ENCODE measurements around the gene ACTR6.
"Not testable (repeated sequence)": the region's sequence is repeated elsewhere in the genome, so short reads cannot be mapped to it uniquely, and the experiment has no call there.

Gene ACTR6

DNA sequence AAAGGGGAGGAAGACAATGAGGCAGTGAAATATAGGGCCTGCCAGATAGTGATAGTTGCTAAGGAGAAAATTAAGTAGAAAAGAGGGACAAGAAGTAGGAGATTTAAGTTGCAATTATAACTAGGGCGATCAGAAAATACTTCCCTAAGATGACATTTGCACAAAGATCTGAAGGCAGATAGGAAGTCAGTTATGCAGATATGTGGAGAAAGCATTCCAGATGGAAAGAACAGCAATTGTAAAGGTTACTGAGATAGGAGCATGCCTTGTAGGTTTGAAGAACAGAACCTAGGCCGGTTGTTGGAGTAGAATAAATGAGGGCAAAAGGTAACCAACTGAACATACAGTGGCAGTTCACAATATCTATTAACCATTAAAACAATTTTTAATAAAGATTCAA, 21.4 kb upstream of the ACTR6 start:
- no peak for DNase-seq
- intact Hi-C loops (cut with DNase I) = no loop called here

- no peak for DNase-seq
- intact Hi-C loops (cut with DNase I) = no loop called here
Observed at GRCh38 chr12:100184549-100185145, 16.0 kb upstream of the ACTR6 start.

GRCh38 chr12:100185361-100185894, 15.2 kb upstream of the ACTR6 start:
- intact Hi-C loops (cut with DNase I) = no loop called here
- peak in 5 of 10 donors; percentile 35 to 87 (median 50) for DNase-seq

GRCh38 chr12:100186071-100186470, 14.5 kb upstream of the ACTR6 start:
- DNase-seq = no peak
- intact Hi-C loops (cut with DNase I) = no loop called here

- intact Hi-C loops (cut with DNase I) = no loop called here
- DNase-seq = no peak
Observed at GRCh38 chr12:100187068-100187467, 13.5 kb upstream of the ACTR6 start.

- intact Hi-C loops (cut with DNase I) = no loop called here
- no peak for DNase-seq
Observed at GRCh38 chr12:100187857-100188519, 12.6 kb upstream of the ACTR6 start.

DNA sequence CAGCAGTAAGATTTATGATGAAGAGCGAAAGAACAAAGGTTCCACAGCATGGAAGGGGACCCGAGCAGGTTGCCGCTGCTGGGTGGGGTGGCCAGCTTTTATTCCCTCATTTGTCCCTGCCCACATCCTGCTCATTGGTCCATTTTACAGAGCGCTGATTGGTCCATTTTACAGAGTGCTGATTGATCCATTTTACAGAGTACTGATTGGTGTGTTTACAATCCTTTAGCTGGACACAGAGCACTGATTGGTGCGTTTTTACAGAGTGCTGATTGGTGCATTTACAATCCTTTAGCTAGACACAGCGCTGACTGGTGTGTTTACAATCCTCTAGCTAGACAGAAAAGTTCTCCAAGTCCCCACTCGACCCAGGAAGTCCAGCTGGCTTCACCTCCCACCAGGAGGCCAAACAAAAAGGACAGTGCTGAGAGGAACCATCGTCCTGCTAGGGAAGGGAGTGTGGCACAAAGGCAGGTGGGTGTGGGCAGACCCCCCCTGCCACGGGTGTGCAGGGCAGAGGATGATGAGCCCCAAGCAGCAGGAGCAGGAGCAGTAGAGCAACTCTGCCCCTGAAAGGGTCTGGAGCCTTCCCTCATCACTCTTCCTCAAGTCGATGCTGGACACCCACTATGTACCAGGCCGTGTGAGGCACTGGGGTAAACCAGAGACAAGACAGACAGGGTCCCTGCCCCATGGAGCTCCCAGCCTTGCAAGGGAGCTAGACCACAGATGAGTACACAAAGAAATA, 11.6 kb upstream of the ACTR6 start:
- DNase-seq; intact Hi-C loops (cut with DNase I): not testable (repeated sequence)

GRCh38 chr12:100189636-100190394, 10.8 kb upstream of the ACTR6 start:
- intact Hi-C loops (cut with DNase I) = no loop called here
- no peak for DNase-seq

DNA sequence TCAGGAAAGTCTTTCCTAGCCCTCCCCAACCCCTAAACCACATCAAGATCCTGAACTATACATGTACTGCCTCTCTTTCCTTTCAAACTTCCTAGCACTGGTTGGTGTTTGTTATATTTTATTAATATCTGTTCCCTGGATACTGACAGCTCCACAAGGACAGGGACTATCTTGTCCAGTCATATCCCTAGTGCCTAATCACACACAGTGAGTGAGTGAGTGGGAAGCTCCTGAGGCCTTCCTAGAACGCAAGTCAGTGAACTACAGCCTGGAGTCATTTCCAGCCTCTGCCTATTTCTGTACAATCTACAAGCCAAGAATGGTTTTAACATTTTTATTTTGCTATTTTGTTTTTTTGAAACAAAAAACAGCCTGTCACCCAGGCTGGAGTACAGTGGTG, 7.5 kb upstream of the ACTR6 start:
- intact Hi-C loops (cut with DNase I) = no loop called here
- no peak for DNase-seq

GRCh38 chr12:100197486-100197885, 3.1 kb upstream of the ACTR6 start:
- no peak for DNase-seq
- intact Hi-C loops (cut with DNase I) = no loop called here

DNA sequence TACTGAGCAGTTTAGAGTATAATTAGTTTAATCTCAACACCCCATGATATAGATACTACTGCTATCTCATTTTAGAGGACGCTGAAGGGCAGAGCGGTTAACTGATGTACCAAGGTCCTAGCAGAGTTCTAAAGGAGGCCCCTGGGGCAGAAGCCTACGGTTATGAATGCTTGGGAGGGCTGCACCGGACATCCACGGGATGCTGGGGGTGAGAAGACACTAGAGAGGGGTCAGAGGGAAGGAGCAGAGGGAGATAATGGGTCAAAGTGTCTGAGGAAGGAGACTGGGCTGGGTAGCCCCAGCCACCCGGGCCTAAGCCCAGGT, 1.6 kb upstream of the ACTR6 start:
- DNase-seq = no peak
- intact Hi-C loops (cut with DNase I) = no loop called here

GRCh38 chr12:100199347-100200149, 1.1 kb upstream of the ACTR6 start:
- peak in 7 of 10 donors; percentile 18 to 89 (median 43) for DNase-seq
- intact Hi-C loops (cut with DNase I) = loop anchor here (1.0 kb wide), 1 partner anchor 57 kb away; the partner anchor contains the start of gene BLTP3B

- no peak for DNase-seq
- intact Hi-C loops (cut with DNase I) = no loop called here
Observed at GRCh38 chr12:100201604-100202423, 1.2 kb downstream of the ACTR6 start.

- no peak for DNase-seq
Observed at GRCh38 chr12:100207311-100207710, 6.7 kb downstream of the ACTR6 start.

GRCh38 chr12:100208834-100209233, 8.2 kb downstream of the ACTR6 start:
- intact Hi-C loops (cut with DNase I) = no loop called here
- DNase-seq = no peak

More at GRCh38 chr12:100207311-100207710, 6.7 kb downstream of the ACTR6 start:
- intact Hi-C loops (cut with DNase I) = no loop called here

DNA sequence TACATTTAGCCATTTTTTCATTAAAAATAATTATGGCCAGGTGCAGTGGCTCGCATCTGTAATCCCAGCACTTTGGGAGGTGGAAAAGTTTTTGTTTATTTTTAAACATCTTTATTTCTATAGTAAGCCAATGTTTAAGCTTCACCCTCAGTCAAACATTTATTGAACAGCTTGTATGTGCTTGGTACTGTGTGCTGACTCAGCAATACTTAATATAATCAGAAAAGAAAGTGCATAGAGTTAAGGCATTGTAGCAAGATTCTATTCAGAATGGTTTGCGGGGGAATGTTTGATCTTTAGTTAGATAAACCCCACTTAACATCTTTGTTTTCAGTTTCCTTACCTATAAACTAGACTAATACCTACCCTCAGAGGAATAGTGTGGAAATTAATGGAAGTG, 11.1 kb downstream of the ACTR6 start:
- no peak for DNase-seq
- intact Hi-C loops (cut with DNase I) = no loop called here

DNA sequence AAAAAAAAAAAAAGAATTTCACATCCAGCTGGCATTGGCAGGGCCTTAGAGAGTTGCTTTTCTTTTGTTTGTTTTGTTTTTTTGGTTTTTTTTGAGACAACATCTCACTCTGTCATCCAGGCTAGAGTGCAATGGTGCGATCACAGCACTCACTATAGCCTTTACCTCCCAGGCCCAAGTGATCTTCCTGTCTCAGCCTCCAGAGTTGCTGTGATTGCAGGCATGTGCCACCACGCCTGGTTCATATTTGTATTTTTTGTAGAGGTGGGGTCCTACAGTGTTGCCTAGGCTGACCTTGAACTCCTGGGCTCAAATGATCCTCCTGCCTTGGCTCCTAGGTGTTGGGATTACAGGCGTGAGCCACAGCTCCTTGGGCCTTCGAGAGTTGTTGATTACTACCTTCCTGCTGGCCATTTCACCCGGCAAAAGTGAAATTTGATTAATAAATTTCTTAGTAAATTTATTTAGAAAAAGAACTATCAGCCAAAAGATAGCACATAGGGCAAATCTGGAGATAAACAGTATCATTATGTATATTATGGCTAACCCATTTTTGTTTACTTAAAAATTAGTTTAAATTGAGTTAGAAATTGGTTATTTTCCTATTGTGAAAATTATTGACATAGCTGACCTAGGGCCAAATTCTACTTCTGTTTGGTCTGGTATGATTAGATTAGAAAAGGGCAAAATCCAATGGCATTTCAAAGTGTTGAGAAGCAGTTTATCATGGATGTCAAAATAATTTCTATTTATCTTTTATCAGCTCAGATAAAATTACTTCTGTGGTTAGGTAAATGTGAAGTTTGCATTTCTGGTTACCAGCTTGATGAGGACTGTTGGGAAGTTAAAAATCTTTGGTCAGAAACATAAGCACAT, 12.6 kb downstream of the ACTR6 start:
- DNase-seq = no peak
- intact Hi-C loops (cut with DNase I) = no loop called here

DNA sequence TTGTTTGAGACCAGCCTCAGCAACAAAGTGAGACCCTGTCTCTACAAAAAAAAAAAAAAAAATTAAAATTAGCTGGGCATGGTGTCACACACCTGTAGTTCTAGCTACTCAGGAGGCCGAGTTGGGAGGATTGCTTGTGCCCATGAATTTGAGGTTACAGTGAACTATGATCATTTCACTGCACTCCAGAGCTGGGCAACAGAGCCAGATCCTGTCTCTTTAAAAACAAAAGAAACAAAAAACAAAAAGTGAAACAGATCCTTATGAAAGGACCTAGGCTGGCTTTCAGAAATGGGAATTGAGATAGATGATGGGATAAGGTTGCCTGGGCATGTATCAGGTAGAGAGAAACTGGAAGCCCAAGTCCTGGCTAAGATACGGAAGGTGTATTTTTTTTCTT, 13.9 kb downstream of the ACTR6 start:
- intact Hi-C loops (cut with DNase I) = no loop called here
- no peak for DNase-seq
